HUES64 (cell line): ENCODE results near the gene FGF1.

Experiments used
- H3K27ac ChIP-seq: 2 replicates; pipeline ENCODE4 v1.7.0; 2013; ENCODE audit warnings: low read depth, low read length, inconsistent platforms
- H3K27me3 ChIP-seq: 2 replicates; pipeline ENCODE4 v1.6.1; 2013; ENCODE audit warnings: mild to moderate bottlenecking, low read length; ENCODE audit not compliant: insufficient read depth
- H3K36me3 ChIP-seq: 2 replicates; pipeline ENCODE4 v1.6.1; 2013; ENCODE audit warnings: mild to moderate bottlenecking, low read length; ENCODE audit not compliant: insufficient read depth
- H3K4me1 ChIP-seq: 2 replicates; pipeline ENCODE4 v1.6.1; 2013; ENCODE audit warnings: mild to moderate bottlenecking, low read length, moderate library complexity; ENCODE audit not compliant: insufficient read depth
- H3K4me3 ChIP-seq: 2 replicates; pipeline ENCODE4 v1.5.1; 2013; ENCODE audit warnings: mild to moderate bottlenecking, low read length, moderate library complexity
- H3K9ac ChIP-seq: 2 replicates; pipeline ENCODE4 v1.6.1; 2013; ENCODE audit warnings: mild to moderate bottlenecking, low read depth, low read length
- H3K9me3 ChIP-seq: 2 replicates; pipeline ENCODE4 v1.6.1; 2013; ENCODE audit warnings: low read depth, low read length; ENCODE audit not compliant: insufficient read depth
- WGBS: fragments of 150-250, 120-280 bp; methylation state at CpG from one replicate; pipeline ENCODE4 v1.1.7; 2013; ENCODE audit warnings: missing lambda C conversion rate; 5-methylcytosine and 5-hydroxymethylcytosine counted together

Gene FGF1

DNA sequence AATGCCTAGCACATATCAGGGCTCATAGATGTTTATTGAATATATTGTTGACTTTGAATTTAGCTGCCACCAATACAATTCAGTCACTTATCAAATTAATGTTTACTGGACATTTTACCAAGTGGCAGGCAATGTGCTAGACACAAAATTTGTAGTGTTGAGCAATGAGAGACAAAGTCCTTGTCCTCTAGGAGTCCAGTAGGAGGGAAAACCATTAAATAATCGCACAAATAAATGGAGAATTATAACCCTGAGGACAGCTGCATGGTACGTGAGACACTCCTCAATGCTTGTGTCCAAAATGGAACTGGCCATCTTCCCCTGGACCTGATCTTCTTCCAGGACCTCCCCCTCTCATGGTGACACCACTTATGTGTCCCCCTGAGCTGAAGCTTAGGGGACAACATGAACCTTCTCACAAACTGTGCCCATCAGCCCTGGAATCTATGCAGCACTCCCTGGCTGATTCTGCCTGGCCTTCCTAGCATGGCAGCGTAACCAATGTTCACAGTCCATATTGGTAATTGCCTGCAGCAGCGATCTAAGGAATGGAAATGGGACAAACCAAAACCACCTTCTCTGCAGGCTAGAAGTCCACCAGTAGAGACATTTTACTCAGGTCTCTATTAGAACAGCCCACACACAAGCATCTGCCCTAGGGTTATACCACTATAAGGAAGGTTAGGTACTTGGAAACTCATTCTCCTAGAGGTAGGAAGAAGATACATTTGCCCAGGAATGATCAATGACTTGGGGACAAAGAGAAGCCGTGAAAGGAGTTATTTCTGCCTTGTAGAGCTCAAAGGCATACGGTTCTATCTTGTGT, 75.5 kb downstream of the FGF1 start:
- Histone ChIP-seq H3K27me3 (no peaks in the 10 kb centered on the region), H3K9ac (no peak overlapping the region), H3K4me3 (no peak overlapping the region), H3K9me3 (no peaks in the 10 kb centered on the region), H3K4me1 (no peaks in the 10 kb centered on the region), H3K36me3 (no peaks in the 10 kb centered on the region), H3K27ac (no peak overlapping the region)
- WGBS: 91% methylated on average over 6 of the region's 6 CpGs

- Histone ChIP-seq H3K4me1 (no peaks in the 10 kb centered on the region), H3K4me3 (no peak overlapping the region), H3K9me3 (no peaks in the 10 kb centered on the region), H3K36me3 (no peaks in the 10 kb centered on the region), H3K9ac (no peak overlapping the region), H3K27ac (no peak overlapping the region), H3K27me3 (no peaks in the 10 kb centered on the region)
- 89% methylated on average over 6 of the region's 6 CpGs for WGBS
These were observed 76.7 kb downstream of the FGF1 start for GRCh38 chr5:142609142-142609541.

DNA sequence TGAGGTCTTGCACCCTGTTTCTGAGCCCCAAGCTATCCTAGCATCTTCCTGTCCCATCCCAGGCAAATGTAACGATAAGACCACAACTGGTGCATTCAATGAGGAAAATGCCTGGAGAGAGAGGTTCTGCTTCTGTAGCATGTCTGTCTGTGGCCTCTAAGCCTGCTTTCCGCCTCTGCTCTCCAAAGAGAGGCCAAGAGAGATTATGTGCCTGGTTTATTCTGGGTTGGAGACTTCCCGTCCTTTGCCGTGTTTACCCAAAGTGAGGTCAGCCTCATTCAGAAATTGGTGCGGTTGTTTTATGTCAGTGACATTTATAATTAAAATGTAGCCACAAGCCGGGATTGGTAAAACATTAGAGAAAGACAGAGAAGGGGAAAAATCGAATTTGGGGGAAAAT, 77.8 kb downstream of the FGF1 start:
- no peaks in the 10 kb centered on the region for H3K4me1 ChIP-seq
- no peak overlapping the region for H3K9ac ChIP-seq
- WGBS: 98% methylated on average over 6 of the region's 7 CpGs
- no peak overlapping the region for H3K27ac ChIP-seq
- H3K36me3 ChIP-seq: no peaks in the 10 kb centered on the region
- H3K4me3 ChIP-seq: no peak overlapping the region
- no peaks in the 10 kb centered on the region for H3K9me3 ChIP-seq
- no peaks in the 10 kb centered on the region for H3K27me3 ChIP-seq

- no peak overlapping the region for H3K9ac ChIP-seq
- peaks cover 7% of the 10 kb centered on the region; the same call in 1 of the 2 replicates for H3K4me1 ChIP-seq
- H3K27me3 ChIP-seq: no peaks in the 10 kb centered on the region
- 91% methylated on average over 5 of the region's 5 CpGs for WGBS
- H3K9me3 ChIP-seq: no peaks in the 10 kb centered on the region
- no peak overlapping the region for H3K4me3 ChIP-seq
- H3K27ac ChIP-seq: no peak overlapping the region
- no peaks in the 10 kb centered on the region for H3K36me3 ChIP-seq
These were observed 80.3 kb downstream of the FGF1 start for GRCh38 chr5:142605611-142606010.

GRCh38 chr5:142602720-142603245, 83.1 kb downstream of the FGF1 start:
- WGBS: 89% methylated on average over 4 of the region's 4 CpGs
- H3K9ac ChIP-seq: no peak overlapping the region
- H3K27me3 ChIP-seq: no peaks in the 10 kb centered on the region
- no peak overlapping the region for H3K27ac ChIP-seq
- no peaks in the 10 kb centered on the region for H3K9me3 ChIP-seq
- H3K4me3 ChIP-seq: no peak overlapping the region
- H3K36me3 ChIP-seq: no peaks in the 10 kb centered on the region
- H3K4me1 ChIP-seq: peaks cover 13% of the 10 kb centered on the region; the same call in 1 of the 2 replicates

DNA sequence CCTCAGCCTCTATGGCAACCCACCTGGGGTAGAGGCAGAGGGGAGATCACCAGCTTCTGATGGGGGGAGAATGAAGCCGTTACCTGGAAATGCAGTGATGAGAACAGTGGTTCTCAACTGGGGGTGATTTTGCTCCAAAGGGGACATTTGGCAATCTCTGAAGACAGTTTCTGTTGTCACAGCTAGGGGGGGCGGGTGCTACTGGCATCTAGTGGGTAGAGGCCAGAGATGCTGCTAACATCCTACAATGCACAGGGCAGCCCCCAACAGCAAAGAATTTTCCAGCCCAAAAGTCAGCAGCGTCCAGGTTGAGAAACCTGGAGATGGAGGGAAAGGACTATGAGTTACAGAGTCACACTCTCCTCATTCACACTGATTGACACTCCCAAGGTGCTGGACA, 84.5 kb downstream of the FGF1 start:
- H3K9me3 ChIP-seq: no peaks in the 10 kb centered on the region
- no peaks in the 10 kb centered on the region for H3K27me3 ChIP-seq
- no peak overlapping the region for H3K9ac ChIP-seq
- 94% methylated on average over 3 of the region's 3 CpGs for WGBS
- no peak overlapping the region for H3K27ac ChIP-seq
- H3K36me3 ChIP-seq: no peaks in the 10 kb centered on the region
- H3K4me1 ChIP-seq: peaks cover 15% of the 10 kb centered on the region; the same call in 1 of the 2 replicates
- H3K4me3 ChIP-seq: no peak overlapping the region

DNA sequence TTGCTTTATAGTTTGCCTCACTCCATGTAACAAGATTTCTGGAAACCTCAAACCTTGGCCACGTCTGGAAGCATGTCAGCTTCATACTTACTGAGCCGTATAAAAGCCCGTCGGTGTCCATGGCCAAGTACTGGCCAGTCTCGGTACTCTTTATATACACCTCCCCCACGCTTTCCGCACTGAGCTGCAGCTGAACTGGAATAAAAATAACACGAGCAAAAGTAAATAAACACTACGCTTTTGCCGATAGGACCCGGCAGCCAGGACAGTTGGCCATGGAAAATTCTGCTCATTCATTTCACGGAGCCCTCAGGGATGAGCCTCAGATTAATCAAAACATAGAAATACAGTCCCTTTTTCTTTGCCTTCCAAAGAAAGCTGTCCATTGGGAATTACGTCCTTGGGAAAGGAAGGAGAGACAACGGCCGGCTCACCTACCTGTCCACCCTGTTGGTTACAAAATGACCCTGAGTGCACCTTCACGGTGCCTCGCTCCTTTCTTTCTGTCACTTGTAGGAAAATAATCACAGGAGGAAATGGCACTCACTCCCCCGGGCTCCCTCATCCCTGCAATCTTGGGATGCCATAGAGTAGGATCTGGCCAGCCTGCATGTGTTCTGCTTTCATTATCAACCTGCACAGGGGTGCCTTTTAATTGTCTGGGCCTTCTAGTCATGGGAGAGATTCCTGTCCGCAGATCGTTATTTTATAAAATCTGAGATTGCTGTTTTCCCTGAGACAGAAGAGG, 85.1 kb downstream of the FGF1 start:
- Histone ChIP-seq H3K4me3 (no peak overlapping the region), H3K4me1 (peaks cover 15% of the 10 kb centered on the region; the same call in 1 of the 2 replicates), H3K27me3 (no peaks in the 10 kb centered on the region), H3K9ac (no peak overlapping the region), H3K36me3 (no peaks in the 10 kb centered on the region), H3K9me3 (no peaks in the 10 kb centered on the region), H3K27ac (no peak overlapping the region)
- 91% methylated on average over 20 of the region's 20 CpGs for WGBS

DNA sequence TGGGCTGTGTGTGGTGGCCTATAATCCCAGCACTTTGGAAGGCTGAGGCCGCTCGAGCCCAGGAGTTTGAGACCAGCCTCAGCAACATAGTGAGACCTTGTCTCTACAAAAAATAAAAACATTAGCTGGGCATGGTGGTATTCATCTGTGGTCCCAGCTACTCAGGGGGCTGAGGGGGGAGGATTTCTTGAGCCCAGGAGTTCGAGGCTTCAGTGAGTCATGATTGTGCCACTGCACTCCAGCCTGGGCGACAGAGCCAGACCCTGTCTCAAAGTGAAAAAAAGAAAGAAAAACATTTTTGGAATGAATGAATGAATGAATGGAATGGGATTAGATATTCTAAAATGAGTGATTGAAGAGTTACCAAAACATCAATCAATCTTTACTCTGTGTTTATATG, 85.8 kb downstream of the FGF1 start:
- H3K27ac ChIP-seq: no peak overlapping the region
- no peak overlapping the region for H3K4me3 ChIP-seq
- no peaks in the 10 kb centered on the region for H3K27me3 ChIP-seq
- no peak overlapping the region for H3K9ac ChIP-seq
- H3K9me3 ChIP-seq: no peaks in the 10 kb centered on the region
- 90% methylated on average over 4 of the region's 4 CpGs for WGBS
- H3K4me1 ChIP-seq: peaks cover 15% of the 10 kb centered on the region; the same call in 1 of the 2 replicates
- H3K36me3 ChIP-seq: no peaks in the 10 kb centered on the region

DNA sequence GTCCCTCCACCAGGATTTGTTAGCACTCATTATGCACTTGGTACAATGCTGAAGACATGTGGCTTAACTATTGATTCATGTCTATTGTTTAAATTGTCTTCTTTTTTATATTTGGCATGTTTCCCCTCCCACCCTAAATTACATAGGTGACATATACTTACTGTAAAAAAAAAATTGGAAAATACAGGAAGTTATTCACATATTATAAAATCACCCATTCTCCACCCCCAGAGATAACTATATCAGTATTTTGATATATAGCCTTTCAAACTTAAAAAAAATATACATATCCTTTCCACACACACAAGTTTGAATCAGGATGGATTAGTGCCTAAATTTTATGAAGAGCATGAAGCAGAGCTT, 87.6 kb downstream of the FGF1 start:
- no peaks in the 10 kb centered on the region for H3K9me3 ChIP-seq
- H3K36me3 ChIP-seq: no peaks in the 10 kb centered on the region
- no peak overlapping the region for H3K9ac ChIP-seq
- H3K27me3 ChIP-seq: no peaks in the 10 kb centered on the region
- no peak overlapping the region for H3K27ac ChIP-seq
- peaks cover 15% of the 10 kb centered on the region; the same call in 1 of the 2 replicates for H3K4me1 ChIP-seq
- no peak overlapping the region for H3K4me3 ChIP-seq

DNA sequence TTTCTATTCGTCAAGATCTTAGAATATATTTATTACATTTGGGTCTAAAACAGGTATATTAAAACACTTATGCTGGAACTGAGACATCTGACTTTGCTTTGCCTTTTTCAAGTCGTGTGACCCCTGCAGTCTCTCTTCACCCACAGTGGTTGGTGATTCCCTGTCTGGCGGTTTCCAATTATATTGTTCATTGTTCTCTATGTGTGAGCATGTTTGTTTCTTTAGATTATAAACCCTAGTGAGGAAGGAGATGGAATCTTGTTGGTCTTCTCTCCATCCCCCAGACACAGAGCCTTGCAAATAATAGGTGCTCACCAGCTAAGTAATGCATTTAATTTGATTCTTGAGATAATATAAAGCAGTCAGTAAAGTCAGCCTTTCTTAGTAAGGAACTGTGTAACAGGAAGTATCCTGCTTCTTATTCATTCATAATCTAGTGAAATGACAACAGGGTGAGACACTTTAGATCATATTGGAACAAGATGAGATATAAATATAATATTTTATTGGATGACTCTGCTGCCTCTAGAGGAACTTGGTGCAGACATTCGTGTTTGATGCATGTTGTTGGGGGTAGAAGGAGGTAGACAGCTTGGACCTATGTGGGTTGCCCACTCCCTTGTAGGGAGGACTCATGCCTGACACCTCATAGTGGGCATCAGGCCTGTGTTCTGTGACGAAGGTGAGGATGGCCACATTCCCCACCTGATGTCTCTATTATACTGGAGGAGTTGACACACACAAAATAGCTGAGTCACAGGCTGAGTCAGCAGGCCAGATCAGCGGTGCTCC, 88.1 kb downstream of the FGF1 start:
- Histone ChIP-seq H3K9me3 (no peaks in the 10 kb centered on the region), H3K4me3 (no peak overlapping the region), H3K27ac (no peak overlapping the region), H3K27me3 (no peaks in the 10 kb centered on the region), H3K36me3 (no peaks in the 10 kb centered on the region), H3K9ac (no peak overlapping the region), H3K4me1 (peaks cover 15% of the 10 kb centered on the region; the same call in 1 of the 2 replicates)
- WGBS: 65% methylated on average over 4 of the region's 6 CpGs

- no peaks in the 10 kb centered on the region for H3K9me3 ChIP-seq
- H3K9ac ChIP-seq: no peak overlapping the region
- H3K27me3 ChIP-seq: no peaks in the 10 kb centered on the region
- peaks cover 15% of the 10 kb centered on the region; the same call in 1 of the 2 replicates for H3K4me1 ChIP-seq
- H3K36me3 ChIP-seq: no peaks in the 10 kb centered on the region
- no peak overlapping the region for H3K27ac ChIP-seq
- no peak overlapping the region for H3K4me3 ChIP-seq
- WGBS: 92% methylated on average over 3 of the region's 3 CpGs
These were observed 88.9 kb downstream of the FGF1 start for GRCh38 chr5:142597025-142597424.
